Stomach (tissue), 4 donors: ENCODE measurements around the gene HHIP.

Experiments
- EP300 ChIP-seq: sonication (generic); formaldehyde crosslinking; IDR thresholded peaks from one replicate; pipeline ENCODE4 v1.6.1; 2017; ENCODE audit warnings: antibody characterized with exemption
- POLR2AphosphoS5 ChIP-seq, 3 donors: sonication (generic); formaldehyde crosslinking; IDR thresholded peaks; one replicate each; pipeline ENCODE4 v1.6.1; 2016; ENCODE audit warnings: antibody characterized with exemption in 3 of 3
- TF ChIP-seq, protein P1 (sequence below), 7 experiments: fragments of 450-650 bp in 4 of 7; fragments of 200-600 bp in 3 of 7; sonication (generic) in 3 of 7; IDR thresholded peaks; one replicate each; pipeline ENCODE4 v1.5.1; 2016 to 2019; ENCODE audit warnings: antibody characterized with exemption in 7 of 7, control low read depth in 2 of 7, mild to moderate bottlenecking in 1 of 7

DNA sequence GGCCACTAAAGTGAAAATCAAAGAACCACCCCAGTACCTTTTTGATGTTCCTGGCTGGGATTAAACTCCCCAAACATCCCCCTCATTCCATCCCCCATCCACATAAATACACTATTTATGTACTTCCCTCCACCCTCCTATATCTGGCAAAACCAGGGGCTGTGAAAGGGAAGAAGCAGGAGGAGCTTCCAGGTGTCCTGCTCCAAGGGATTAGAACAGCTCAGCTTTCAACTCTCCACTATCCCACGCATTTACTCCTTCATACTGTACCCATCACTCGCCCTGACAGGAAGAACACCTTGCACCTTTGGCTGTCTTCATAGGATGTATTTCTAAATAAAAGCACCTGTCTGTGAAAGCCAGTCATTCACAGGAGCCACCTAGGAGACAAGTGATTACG lies 140.0 kb downstream of the HHIP start:
- TF ChIP-seq, protein P1, sequence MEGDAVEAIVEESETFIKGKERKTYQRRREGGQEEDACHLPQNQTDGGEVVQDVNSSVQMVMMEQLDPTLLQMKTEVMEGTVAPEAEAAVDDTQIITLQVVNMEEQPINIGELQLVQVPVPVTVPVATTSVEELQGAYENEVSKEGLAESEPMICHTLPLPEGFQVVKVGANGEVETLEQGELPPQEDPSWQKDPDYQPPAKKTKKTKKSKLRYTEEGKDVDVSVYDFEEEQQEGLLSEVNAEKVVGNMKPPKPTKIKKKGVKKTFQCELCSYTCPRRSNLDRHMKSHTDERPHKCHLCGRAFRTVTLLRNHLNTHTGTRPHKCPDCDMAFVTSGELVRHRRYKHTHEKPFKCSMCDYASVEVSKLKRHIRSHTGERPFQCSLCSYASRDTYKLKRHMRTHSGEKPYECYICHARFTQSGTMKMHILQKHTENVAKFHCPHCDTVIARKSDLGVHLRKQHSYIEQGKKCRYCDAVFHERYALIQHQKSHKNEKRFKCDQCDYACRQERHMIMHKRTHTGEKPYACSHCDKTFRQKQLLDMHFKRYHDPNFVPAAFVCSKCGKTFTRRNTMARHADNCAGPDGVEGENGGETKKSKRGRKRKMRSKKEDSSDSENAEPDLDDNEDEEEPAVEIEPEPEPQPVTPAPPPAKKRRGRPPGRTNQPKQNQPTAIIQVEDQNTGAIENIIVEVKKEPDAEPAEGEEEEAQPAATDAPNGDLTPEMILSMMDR (IDR thresholded peaks at IDR 0.05), result no peak
- TF ChIP-seq POLR2AphosphoS5 (IDR thresholded peaks at IDR 0.05) (no peak), EP300 (no peak)
